Activated naive CD8-positive, alpha-beta T cell (primary cell): Measurements from ENCODE around the gene AIF1L.
"Not testable (repeated sequence)": the region's sequence is repeated elsewhere in the genome, so short reads cannot be mapped to it uniquely, and the experiment has no call there.

Experiments used
- H3K27ac Mint-ChIP-seq: one replicate; pipeline ENCODE4 v1.8.0; 2021; ENCODE audit warnings: mixed read lengths
- H3K27me3 Mint-ChIP-seq: one replicate; pipeline ENCODE4 v1.8.0; 2021; ENCODE audit warnings: mixed read lengths
- H3K36me3 Mint-ChIP-seq: one replicate; pipeline ENCODE4 v1.8.0; 2021; ENCODE audit warnings: mixed read lengths
- H3K4me1 Mint-ChIP-seq: one replicate; pipeline ENCODE4 v1.8.0; 2021; ENCODE audit warnings: low read depth, mixed read lengths
- H3K4me3 Mint-ChIP-seq: one replicate; pipeline ENCODE4 v1.8.0; 2021; ENCODE audit warnings: mild to moderate bottlenecking, mixed read lengths
- H3K9me3 Mint-ChIP-seq: one replicate; pipeline ENCODE4 v1.8.0; 2021; ENCODE audit warnings: low read depth, mixed read lengths

AIF1L gene

GRCh38 chr9:131145245-131145644 lies 48.9 kb downstream of the AIF1L start:
- peaks cover 8% of the 10 kb centered on the region for H3K36me3 Mint-ChIP-seq
- no peaks in the 10 kb centered on the region for H3K9me3 Mint-ChIP-seq
- H3K4me1 Mint-ChIP-seq: peaks cover 13% of the 10 kb centered on the region
- H3K27ac Mint-ChIP-seq: no peak overlapping the region
- H3K27me3 Mint-ChIP-seq: no peaks in the 10 kb centered on the region
- no peak overlapping the region for H3K4me3 Mint-ChIP-seq

GRCh38 chr9:131146186-131146585 lies 49.9 kb downstream of the AIF1L start:
- Mint-ChIP-seq H3K27ac (no peak overlapping the region), H3K36me3 (peaks cover 5% of the 10 kb centered on the region), H3K4me1 (peaks cover 13% of the 10 kb centered on the region), H3K27me3 (no peaks in the 10 kb centered on the region), H3K4me3 (no peak overlapping the region), H3K9me3 (no peaks in the 10 kb centered on the region)

- no peaks in the 10 kb centered on the region for H3K9me3 Mint-ChIP-seq
- no peak overlapping the region for H3K27ac Mint-ChIP-seq
- H3K27me3 Mint-ChIP-seq: no peaks in the 10 kb centered on the region
- no peak overlapping the region for H3K4me3 Mint-ChIP-seq
- peaks cover 5% of the 10 kb centered on the region for H3K36me3 Mint-ChIP-seq
- peaks cover 13% of the 10 kb centered on the region for H3K4me1 Mint-ChIP-seq
Measured at GRCh38 chr9:131148276-131148675, 51.9 kb downstream of the AIF1L start.

- Mint-ChIP-seq H3K27me3 (no peaks in the 10 kb centered on the region), H3K9me3 (no peaks in the 10 kb centered on the region), H3K36me3 (peaks cover 3% of the 10 kb centered on the region), H3K4me1 (peaks cover 17% of the 10 kb centered on the region), H3K27ac (peak overlapping the region; percentile 78), H3K4me3 (no peak overlapping the region)
Measured at GRCh38 chr9:131148966-131149687, 52.8 kb downstream of the AIF1L start.

GRCh38 chr9:131149688-131150053 lies 53.3 kb downstream of the AIF1L start:
- Mint-ChIP-seq H3K4me3 (no peak overlapping the region), H3K4me1 (peaks cover 18% of the 10 kb centered on the region), H3K27me3 (no peaks in the 10 kb centered on the region), H3K27ac (peak overlapping the region; percentile 78), H3K9me3 (no peaks in the 10 kb centered on the region), H3K36me3 (peaks cover 5% of the 10 kb centered on the region)

- H3K4me1 Mint-ChIP-seq: peaks cover 24% of the 10 kb centered on the region
- no peak overlapping the region for H3K27ac Mint-ChIP-seq
- no peaks in the 10 kb centered on the region for H3K9me3 Mint-ChIP-seq
- H3K27me3 Mint-ChIP-seq: no peaks in the 10 kb centered on the region
- H3K4me3 Mint-ChIP-seq: no peak overlapping the region
- peaks cover 4% of the 10 kb centered on the region for H3K36me3 Mint-ChIP-seq
Measured at GRCh38 chr9:131153595-131153994, 57.3 kb downstream of the AIF1L start.

GRCh38 chr9:131158673-131159072 lies 62.3 kb downstream of the AIF1L start:
- not testable (repeated sequence) for H3K4me3 Mint-ChIP-seq, H3K9me3 Mint-ChIP-seq, H3K4me1 Mint-ChIP-seq, H3K27ac Mint-ChIP-seq, H3K36me3 Mint-ChIP-seq, H3K27me3 Mint-ChIP-seq

GRCh38 chr9:131160416-131161112 lies 64.2 kb downstream of the AIF1L start:
- no peaks in the 10 kb centered on the region for H3K27me3 Mint-ChIP-seq
- no peak overlapping the region for H3K27ac Mint-ChIP-seq
- H3K9me3 Mint-ChIP-seq: no peaks in the 10 kb centered on the region
- peaks cover 7% of the 10 kb centered on the region for H3K36me3 Mint-ChIP-seq
- no peak overlapping the region for H3K4me3 Mint-ChIP-seq
- peaks cover 2% of the 10 kb centered on the region for H3K4me1 Mint-ChIP-seq

- peaks cover 9% of the 10 kb centered on the region for H3K36me3 Mint-ChIP-seq
- H3K4me1 Mint-ChIP-seq: peaks cover 2% of the 10 kb centered on the region
- H3K27ac Mint-ChIP-seq: no peak overlapping the region
- no peak overlapping the region for H3K4me3 Mint-ChIP-seq
- no peaks in the 10 kb centered on the region for H3K27me3 Mint-ChIP-seq
- no peaks in the 10 kb centered on the region for H3K9me3 Mint-ChIP-seq
Measured at GRCh38 chr9:131161585-131161984, 65.3 kb downstream of the AIF1L start.

GRCh38 chr9:131162886-131163285 lies 66.6 kb downstream of the AIF1L start:
- H3K4me3 Mint-ChIP-seq: no peak overlapping the region
- no peaks in the 10 kb centered on the region for H3K27me3 Mint-ChIP-seq
- no peak overlapping the region for H3K27ac Mint-ChIP-seq
- H3K36me3 Mint-ChIP-seq: peaks cover 9% of the 10 kb centered on the region
- H3K4me1 Mint-ChIP-seq: peaks cover 2% of the 10 kb centered on the region
- H3K9me3 Mint-ChIP-seq: no peaks in the 10 kb centered on the region

- H3K9me3 Mint-ChIP-seq: no peaks in the 10 kb centered on the region
- peaks cover 6% of the 10 kb centered on the region for H3K4me1 Mint-ChIP-seq
- no peak overlapping the region for H3K27ac Mint-ChIP-seq
- H3K36me3 Mint-ChIP-seq: peaks cover 9% of the 10 kb centered on the region
- H3K4me3 Mint-ChIP-seq: no peak overlapping the region
- no peaks in the 10 kb centered on the region for H3K27me3 Mint-ChIP-seq
Measured at GRCh38 chr9:131165523-131165922, 69.2 kb downstream of the AIF1L start.

- H3K4me3 Mint-ChIP-seq: no peak overlapping the region
- H3K27ac Mint-ChIP-seq: no peak overlapping the region
- no peaks in the 10 kb centered on the region for H3K9me3 Mint-ChIP-seq
- peaks cover 14% of the 10 kb centered on the region for H3K36me3 Mint-ChIP-seq
- H3K27me3 Mint-ChIP-seq: no peaks in the 10 kb centered on the region
- H3K4me1 Mint-ChIP-seq: peaks cover 6% of the 10 kb centered on the region
Measured at GRCh38 chr9:131167146-131167692, 70.9 kb downstream of the AIF1L start.

GRCh38 chr9:131167936-131168335 lies 71.6 kb downstream of the AIF1L start:
- H3K4me1 Mint-ChIP-seq: peaks cover 6% of the 10 kb centered on the region
- no peak overlapping the region for H3K4me3 Mint-ChIP-seq
- peaks cover 16% of the 10 kb centered on the region for H3K36me3 Mint-ChIP-seq
- H3K9me3 Mint-ChIP-seq: no peaks in the 10 kb centered on the region
- no peaks in the 10 kb centered on the region for H3K27me3 Mint-ChIP-seq
- H3K27ac Mint-ChIP-seq: no peak overlapping the region

GRCh38 chr9:131169563-131170240 lies 73.4 kb downstream of the AIF1L start:
- Mint-ChIP-seq H3K4me3 (no peak overlapping the region), H3K4me1 (peaks cover 6% of the 10 kb centered on the region), H3K9me3 (no peaks in the 10 kb centered on the region), H3K27ac (no peak overlapping the region), H3K36me3 (peaks cover 12% of the 10 kb centered on the region), H3K27me3 (no peaks in the 10 kb centered on the region)
